Measurements from ENCODE around the gene DLG4.

Gene DLG4

DNA sequence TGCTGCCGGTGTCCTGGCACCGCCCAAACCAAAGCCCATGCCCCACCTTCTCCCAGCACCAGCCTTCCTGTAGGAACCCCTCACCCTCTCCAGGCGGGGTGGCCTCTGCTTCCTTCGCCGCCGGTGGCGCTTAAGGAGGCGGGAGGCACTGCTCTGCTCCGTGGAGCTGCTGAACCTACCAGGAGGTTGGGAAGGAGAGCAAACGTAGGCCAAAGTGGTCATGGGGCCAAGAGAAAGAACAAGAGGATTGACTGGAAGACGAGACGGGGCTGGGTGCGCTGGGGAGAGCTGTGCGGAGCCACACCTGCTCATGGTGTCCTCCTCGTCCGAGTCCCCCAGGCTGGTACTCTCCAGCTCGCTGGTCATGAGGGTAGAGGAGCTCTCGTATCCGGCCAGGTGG, 9.9 kb upstream of the DLG4 start:
- no peak for DNase-seq

DNA sequence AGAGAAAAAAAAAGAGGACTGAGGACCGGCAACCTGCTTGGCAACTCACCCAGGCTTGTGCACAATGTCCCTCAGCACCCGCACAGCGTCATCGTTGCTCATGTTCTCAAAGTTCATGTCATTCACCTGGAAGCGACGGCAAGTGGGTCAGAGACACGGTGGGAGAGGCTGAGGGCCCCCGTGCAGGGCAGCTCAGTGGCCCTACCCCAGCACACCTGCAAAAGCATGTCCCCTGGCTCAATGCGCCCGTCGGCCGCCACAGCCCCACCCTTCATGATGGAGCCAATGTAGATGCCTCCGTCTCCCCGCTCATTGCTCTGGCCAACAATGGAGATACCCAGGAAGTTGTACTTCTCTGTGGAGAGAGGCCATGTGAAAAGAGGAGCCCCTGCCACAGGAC, 9.3 kb upstream of the DLG4 start:
- DNase-seq = no peak

DNA sequence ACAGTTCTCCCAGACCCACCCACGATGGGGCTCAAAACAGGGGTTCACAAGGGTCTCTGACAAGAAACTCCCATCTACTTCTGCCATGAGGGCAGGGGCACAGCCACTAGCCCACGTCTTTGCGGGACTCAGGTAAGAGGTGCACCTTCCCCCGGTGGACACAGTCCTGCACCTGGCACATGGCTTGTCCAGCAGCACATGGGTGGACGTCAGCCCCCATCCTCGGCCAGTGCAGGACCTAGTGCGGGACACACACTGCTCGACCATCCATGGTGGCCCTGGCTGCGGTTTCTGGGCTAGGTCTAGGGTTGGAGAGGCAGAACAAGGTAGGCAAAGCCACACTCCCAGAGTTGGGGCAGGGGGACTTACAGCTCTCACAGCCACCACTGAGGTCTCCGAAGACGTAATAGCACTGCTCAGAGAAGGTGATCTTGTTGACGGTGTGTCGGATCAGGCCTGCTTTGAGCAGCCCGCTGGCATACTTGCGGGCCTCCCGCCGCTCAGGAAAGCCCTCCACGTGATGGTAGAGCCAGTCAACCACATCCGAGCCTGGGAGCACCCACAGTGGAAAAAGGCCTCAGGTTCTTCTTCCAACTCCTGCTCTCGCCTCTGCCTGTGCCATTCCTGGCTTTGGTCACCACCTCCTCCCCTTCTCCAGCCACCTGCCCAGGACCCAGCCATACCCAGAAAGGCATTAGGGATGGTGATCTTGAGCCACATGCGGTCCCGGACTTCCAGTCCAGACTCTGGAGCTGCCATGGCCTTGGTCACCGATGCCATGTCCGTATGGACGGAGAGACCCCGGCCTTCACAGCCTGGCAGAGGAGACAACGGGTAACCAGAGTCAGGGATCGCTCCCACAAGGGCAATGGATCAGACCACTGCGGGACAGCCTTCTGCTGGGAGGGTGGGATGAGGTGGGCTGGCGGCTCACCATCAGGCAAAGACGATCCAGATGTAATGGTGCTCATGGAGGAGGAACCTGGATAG, 7.4 kb upstream of the DLG4 start:
- no peak for DNase-seq

DNA sequence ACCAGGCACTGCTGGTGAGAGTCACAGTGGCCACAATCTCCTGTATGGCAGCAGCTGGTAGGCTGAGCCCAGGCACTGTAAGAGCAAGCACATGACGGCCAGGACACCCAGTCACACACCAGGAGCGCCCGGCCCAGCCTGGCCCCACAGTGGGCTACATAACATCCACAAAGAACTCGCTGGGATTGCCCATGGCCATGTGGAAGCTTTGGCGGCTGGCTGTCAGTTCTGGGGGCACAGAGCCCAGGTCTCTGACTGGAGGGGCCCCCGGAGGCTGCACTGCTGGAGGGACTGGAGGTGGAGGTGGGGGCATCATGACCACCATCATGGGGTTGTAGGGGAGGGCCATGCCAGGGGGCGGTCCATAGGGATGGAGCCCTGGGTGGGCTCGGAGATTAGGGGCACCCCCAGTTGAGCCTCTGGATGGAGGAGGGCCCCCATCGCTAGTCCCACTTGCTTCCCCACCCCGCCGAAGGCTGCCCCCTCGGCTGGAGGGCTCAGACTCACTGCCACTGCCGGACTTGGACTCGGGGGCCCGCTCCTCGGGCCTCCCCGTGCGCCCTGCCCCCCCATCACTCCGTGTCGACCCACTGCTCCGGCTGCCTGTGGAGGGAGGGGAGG, 6.2 kb upstream of the DLG4 start:
- DNase-seq = no peak

DNA sequence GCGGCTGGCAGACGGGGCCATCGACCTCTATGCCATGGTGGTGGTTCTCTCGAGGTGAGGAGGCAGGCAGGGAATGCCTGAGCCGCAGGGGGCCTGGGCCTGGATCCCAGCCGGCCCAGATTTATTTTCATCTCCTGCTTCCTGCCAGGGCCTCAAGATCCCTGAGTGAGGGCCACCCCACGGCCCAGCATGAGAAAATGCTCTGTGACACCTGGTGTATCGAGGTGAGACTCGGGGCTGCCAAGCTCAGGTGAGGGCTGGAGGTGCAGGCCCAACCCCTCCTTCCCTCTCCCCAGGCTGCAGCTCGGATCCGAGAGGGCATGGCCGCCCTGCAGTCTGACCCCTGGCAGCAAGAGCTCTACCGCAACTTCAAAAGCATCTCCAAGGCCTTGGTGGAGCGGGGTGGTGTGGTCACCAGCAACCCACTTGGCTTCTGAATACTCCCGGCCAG, 5.0 kb upstream of the DLG4 start:
- no peak for DNase-seq

DNA sequence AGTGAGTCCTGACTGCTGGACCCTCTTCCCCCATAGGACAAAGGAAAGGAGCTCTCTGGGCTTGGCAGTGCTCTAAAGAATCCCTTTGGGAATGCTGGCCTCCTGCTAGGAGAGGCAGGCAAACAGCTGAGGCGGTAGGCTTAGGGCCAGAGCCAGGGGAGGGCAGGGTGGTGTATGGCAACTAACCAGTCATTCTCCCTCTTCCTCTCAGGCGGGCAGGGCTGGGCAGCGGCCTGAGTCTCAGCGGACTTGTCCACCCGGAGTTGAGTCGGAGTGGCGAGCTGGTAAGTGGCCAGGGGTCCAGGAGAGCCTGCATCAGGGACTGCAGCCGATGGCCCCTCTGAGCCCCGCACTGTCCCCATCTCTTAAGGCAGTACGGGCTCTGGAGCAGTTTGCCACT, 4.5 kb upstream of the DLG4 start:
- no peak for DNase-seq

DNA sequence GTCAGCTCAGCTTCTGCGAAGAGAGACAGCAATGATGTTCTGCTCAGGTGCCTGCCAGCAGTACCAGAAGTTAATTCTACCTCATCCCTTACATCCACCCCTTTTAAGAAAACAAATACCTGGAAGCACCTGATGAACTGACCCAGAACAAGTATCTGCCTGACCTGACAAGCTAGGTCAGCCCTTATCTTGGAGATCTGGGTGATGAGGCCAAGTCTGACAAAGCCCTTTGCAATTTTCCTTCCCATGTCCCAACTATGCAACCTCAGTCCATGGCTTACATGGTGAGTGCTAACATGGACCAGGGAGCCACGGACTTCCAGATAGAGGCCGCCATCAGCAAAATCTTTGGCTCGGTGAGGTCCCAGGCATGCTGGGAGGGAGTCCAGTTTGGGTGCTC, 3.7 kb upstream of the DLG4 start:
- no peak for DNase-seq

DNA sequence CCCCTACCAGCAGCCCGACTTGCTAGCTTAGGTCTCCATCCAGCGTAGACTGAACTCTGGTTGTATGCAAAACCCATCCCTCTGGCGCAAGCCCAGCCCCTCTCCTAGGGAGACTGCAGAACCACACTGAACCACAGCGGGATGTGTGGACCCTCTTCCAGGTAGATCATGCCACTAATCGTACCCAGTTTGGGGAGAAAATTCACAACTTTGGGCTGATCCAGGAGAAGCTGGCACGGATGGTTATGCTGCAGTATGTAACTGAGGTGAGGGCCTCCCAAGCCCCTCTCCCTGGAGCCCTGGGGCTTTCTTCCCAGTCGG, 3.3 kb upstream of the DLG4 start:
- DNase-seq = no peak

DNA sequence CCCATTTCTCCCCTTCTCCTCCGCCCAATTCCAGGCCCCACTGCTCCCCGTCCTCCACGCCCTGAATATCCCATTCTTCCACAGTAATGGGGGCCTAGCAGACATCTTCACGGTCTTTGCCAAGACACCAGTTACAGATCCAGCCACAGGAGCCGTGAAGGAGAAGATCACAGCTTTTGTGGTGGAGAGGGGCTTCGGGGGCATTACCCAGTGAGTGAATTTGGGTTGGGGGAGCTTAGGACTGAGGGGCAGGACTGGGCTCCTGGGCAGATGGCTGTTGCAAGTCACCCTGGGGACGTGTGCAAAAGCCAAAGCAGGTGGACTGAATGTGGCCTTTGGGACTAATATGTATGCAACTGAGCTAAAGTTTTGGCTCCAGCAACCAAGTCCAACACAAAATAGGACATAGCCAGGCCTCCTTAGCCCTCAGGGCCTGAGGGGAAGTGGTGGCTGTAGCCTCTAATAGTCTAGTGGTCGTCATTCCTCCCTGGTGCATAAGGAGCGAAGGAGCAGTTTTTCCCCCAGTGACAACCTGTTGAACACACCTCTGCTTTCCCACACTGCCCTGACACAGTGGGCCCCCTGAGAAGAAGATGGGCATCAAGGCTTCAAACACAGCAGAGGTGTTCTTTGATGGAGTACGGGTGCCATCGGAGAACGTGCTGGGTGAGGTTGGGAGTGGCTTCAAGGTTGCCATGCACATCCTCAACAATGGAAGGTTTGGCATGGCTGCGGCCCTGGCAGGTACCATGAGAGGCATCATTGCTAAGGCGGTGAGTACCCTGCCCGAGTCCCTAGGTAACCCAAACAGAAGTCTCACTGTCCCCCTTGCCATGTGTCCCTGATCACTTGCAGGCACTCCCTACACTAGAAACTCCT, 2.7 kb upstream of the DLG4 start:
- DNase-seq = no peak

DNA sequence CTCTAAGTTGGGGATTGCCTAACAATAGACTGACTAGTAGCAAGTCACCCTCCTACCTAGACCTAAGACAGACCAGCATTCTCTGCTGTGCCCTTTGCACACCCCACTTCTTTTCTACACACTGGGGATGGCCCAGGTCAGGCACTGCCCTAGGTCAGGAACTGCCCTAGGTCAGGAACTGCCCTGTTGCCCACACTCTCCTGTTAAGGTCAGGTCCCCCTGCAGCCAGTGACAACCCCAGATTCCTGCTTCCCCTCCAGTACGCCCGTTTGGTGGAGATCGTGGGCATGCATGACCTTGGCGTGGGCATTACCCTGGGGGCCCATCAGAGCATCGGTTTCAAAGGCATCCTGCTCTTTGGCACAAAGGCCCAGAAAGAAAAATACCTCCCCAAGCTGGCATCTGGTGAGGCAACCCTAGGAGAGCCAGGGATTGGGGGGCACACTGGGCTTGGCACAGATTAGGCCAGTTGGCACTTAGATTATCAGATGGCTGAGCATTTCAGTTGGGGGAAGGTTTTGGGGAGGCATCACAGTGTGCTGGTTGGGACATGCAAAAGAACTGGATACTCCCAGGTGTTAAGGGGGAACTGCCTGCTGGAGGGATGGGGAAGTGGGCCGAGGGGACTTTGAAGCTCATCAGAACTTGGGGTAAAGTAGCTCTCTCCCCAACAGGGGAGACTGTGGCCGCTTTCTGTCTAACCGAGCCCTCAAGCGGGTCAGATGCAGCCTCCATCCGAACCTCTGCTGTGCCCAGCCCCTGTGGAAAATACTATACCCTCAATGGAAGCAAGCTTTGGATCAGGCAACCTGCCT, 1.8 kb upstream of the DLG4 start:
- DNase-seq = no peak

DNA sequence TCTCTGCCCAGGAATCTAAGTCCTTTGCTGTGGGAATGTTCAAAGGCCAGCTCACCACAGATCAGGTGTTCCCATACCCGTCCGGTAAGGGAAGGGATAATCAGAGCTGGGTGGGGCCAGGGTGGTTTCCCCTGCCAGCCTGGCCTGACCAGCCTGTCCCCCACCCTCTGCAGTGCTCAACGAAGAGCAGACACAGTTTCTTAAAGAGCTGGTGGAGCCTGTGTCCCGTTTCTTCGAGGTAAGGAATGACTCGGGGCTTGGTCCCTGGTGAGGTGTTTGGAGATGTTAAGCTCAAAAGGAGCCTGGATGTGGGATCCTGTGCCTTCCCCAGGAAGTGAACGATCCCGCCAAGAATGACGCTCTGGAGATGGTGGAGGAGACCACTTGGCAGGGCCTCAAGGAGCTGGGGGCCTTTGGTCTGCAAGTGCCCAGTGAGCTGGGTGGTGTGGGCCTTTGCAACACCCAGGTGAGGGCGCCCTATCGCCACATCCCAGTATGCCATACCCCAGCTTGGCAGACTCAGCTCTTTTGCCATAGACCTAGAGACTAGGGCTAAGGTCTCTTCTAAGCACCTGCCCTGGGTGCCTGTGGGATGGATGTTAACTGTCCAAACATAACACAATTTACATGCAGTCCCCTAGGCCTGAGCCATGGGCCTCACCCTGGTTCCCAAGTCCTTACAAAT, 1.1 kb upstream of the DLG4 start:
- DNase-seq = peak; percentile 50

DNA sequence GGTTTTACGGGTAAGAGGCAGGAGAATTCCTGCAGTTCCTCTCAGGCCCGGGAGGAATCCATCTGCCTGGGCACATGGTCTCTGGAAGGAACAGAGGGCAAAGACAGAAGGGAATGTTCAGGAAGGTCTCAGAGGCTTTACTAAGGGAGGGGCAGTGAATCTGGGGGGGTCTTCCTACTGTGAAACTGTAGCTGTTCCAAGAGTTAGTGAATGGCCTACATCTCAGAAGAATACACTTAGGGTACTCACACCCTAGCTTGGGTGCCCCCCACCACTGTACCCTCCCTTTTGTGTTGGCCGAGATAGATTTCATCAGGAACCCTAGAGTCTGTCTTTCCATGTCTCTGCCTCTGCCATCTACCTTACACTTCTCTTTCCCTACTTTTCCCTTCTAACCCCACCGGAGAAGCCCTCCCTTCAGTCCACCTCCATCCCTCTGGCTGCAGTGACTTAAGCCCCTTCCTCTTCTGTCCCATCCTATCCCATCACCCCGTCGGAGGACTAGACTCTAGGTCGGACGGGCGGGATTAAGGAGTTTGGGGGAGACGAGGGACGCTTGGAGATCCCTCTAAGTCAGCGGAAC, 316 bp downstream of the DLG4 start:
- DNase-seq = no peak

DNA sequence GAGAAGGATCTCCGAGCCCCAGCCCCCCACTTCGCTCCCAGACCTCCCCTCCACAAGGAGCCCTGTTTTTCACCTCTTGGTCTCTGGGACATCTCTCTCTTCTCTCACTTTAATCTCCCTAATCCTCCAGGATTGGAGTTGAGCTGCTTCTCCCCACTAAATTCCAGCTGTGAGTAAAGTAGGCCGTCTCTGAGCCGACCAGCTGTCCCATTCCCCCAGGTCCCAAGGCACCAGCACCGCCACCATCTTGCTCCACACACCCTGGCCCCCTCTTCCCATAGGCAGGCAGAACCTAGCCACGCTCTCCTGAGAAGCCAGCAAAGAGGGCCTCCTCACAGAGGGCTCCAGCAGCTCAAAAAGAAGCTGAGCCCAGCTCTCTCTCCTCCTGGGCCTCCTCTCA, 878 bp downstream of the DLG4 start:
- no peak for DNase-seq

DNA sequence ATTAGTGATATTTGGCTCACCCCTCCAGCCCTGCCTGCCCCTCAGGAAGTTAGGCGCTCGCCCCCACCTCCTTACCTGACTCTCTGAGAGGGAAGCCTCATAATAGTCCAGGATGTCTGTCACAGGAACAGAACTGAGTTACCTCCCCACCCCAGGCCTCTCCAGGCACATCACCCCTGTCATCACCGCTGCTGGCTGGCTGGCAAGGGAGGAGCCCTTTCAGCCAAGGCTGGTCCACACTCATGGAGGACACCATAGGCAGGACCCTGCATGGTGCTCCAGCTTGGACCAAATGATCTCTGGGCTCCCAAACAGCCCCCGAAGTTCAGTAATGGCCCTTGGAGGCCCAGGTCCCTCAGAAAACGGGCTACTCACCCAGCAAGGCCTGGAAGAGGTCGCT, 1.5 kb downstream of the DLG4 start:
- DNase-seq = no peak

DNA sequence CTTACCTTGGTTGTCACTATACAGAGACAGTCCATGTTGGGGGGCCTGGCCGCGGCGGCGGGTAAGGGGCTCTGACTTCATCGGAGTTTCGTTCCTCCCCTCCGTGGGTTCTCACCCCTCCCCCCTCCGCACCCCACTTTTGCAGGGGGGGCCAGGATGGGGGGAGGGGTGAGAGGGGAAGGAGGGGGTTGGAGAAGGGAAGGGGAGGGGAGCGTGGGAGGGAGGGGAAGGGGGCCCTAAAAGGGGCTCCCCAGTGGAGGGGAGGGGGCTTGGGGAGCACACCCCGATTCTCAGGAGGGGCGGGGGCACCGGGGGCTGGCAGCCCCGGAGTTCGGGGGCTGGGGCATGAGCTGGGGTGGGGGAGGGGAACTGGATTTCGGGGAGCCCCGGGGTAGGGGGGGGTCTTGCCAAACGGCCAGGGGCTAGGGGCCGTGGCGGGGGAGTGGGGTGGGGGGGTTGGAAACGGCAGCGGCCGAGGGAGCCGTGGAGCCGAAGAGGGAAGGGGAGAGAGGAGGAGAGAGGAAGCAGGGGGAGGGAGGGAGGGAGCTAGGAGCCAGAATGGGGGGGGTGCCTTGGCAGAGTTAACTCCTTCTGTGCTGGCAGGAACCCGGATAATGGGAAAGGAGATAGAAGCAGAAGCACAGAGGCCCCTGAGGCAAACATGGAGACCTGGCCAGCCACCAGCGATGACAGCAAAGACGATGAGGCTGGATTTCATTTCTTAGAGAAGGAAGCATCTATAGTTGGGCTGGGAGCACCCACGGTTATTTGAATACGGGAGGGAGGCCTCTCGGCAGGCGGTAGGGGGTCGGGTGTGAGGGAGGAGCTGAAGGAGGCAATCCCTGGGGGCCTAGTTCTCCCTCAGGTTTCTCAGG, 2.3 kb downstream of the DLG4 start:
- DNase-seq = no peak

DNA sequence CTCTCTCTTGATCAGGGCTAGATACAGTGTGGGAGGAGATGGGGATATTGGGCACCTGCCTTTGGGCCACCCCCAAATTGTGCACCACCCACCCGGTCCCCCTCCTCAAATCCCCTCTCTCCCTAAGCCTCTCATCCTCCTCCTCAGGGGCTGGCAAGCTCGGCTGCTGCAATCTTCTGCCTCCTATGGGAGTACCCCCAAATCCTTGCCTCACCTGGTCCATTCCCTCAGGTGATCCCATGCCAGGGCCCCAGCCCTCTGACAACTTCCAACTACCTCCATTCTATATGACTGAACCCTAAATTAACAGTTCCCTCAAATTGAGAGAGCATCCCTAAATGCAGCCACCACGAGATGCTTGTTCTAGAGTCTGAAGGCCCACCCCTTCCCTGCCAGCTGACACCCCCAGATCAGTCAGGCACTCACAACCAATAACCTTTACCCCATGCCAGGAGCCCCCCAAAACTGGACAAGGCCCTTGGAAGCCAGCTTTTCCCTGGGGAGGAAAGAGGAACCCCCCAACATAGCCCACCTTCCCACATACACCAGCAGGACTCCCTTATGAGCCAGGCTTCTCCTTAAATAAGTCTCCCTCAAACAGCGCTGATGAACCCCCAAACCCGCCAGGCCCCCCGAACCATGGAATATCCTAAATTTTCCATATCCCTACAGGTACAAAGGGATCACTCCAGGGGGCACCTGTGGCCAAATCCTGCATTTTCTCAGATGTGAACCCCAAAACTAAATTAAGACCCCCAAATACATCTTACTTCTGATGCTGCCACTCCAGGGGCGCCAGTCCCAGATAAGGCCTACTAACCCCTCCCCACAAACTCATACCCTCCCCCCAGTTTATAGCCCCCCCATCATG, 3.2 kb downstream of the DLG4 start:
- DNase-seq = no peak

DNA sequence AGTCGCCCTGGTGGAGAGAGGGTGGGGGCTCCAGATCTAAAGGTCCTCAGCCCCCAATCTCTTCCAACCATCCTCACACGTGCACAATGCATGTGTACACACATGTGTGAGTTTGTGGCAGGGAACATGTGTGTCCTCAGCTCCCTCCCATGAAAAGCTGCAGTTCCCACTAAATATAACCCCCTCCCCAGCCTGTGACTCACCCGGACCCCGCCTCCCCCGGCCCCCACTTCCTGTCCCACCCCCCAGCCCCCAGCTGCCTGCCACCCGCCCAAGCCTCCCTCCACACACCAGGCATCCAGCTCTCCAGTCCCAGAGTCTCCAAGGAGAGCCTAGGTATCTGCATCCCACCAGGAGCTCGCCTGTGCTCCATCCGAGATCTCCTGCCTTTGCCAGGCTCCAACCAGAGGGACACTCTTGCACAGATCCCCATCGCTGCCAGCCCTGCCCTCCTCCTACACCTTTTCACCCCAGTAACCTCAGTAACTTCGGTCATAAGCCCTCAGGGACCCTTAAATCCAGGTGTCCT, 3.9 kb downstream of the DLG4 start:
- no peak for DNase-seq

DNA sequence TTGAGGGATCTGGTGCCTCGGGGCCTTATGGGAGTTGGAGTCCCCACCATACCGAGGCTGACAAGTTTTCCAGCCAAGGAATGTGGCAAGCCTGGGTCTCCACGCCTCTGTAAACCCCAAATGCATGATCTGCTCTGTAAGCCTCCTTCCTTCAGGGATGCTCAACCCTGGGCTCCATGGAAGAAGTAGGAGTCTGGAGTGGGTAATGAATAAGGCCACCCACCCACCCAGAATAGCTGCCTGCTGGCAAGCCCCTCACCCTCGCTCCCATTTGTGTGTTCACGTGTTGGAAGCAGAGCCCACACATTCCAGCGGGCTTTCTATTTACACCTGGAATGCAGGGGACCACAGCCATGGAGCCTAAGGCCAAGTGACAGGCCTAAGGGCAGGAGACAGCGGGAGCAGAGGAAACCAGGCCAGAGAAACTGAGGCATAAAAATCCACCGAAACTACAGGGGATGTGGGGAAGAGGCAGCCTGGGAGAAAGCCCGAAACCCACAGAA, 4.4 kb downstream of the DLG4 start:
- no peak for DNase-seq

Data from effector CD4-positive, alpha-beta T cell (primary cell).